H1 (cell line): ENCODE results near the gene DAPK2. TPM values are rescaled to one million over a fixed set of nuclear protein-coding genes. Genes with fewer than 3 reads are reported as not detected.

Source experiments
- BCL11A ChIP-seq, 2 experiments: IDR thresholded peaks; one replicate each; pipeline ENCODE4 v1.6.1; 2011; ENCODE audit warnings: low read depth in 2 of 2, low read length in 2 of 2, mild to moderate bottlenecking in 2 of 2
- EZH2 ChIP-seq: fragments of 200-600 bp; sonication (generic); IDR thresholded peaks from 2 replicates; pipeline ENCODE4 v1.7.1; 2012; ENCODE audit warnings: low read depth, mild to moderate bottlenecking, moderate library complexity, low read length, inconsistent platforms; ENCODE audit not compliant: severe bottlenecking
- HDAC6 ChIP-seq: IDR thresholded peaks from one replicate; pipeline ENCODE4 v1.7.1; 2012; ENCODE audit warnings: low read depth, mild to moderate bottlenecking, inconsistent platforms, low read length, moderate library complexity
- KDM1A ChIP-seq: fragments of 200-600, 300-600 bp; sonication (generic); IDR thresholded peaks from 2 replicates; pipeline ENCODE4 v1.7.1; 2016; ENCODE audit warnings: mild to moderate bottlenecking, low read length, borderline replicate concordance
- POLR2AphosphoS5 ChIP-seq: IDR thresholded peaks from 2 replicates; pipeline ENCODE4 v1.6.1; 2011; ENCODE audit warnings: low read depth, low read length
- POU5F1 ChIP-seq: IDR thresholded peaks from 2 replicates; pipeline ENCODE4 v1.6.1; 2011; ENCODE audit warnings: low read depth, mild to moderate bottlenecking, low read length, moderate library complexity
- RXRA ChIP-seq: IDR thresholded peaks from 2 replicates; pipeline ENCODE4 v1.6.1; 2011; ENCODE audit warnings: low read depth, mild to moderate bottlenecking, low read length, moderate library complexity; ENCODE audit not compliant: insufficient read depth
- SIN3A ChIP-seq, 2 experiments: IDR thresholded peaks in 1 of 2; conservative IDR thresholded peaks in 1 of 2; 2 replicates each; pipeline ENCODE4 v1.6.1; 2011 to 2012; ENCODE audit warnings: low read length in 2 of 2, improper control_type of control experiment in 1 of 2, low read depth in 1 of 2, mild to moderate bottlenecking in 1 of 2
- polyA plus RNA-seq, 7 experiments: library from polyadenylated mRNA; depleted of rRNA in 3 of 7; stranded (reverse) in 5 of 7; unstranded in 2 of 7; fragments of >200 nt in 5 of 7; fragments of 200-250 nt in 2 of 7; gene quantifications; 1 replicate in 5 of 7; 2 replicates in 1 of 7; 4 replicates in 1 of 7; pipeline versions ENCODE4 v1.2.1 to v1.2.3, GENCODE V29; 2011 to 2013; ENCODE audit warnings: missing spikeins in 2 of 7, mixed read lengths in 2 of 7
- total RNA-seq: library from RNA; stranded (reverse); fragmentation: NEBNext Ultra II Directional; extraction: Animal tissue kit (Norgen Biotek cat#: 25700); gene quantifications from 2 replicates; pipeline ENCODE4 v1.2.1, GENCODE V29; 2021

Gene DAPK2
- total and polyA plus RNA-seq, 2 of the 8 experiments (the other 6 are each of a cell fraction or from before 2014, with no cell fraction given), result 1.8 to 2.9 TPM

DNA sequence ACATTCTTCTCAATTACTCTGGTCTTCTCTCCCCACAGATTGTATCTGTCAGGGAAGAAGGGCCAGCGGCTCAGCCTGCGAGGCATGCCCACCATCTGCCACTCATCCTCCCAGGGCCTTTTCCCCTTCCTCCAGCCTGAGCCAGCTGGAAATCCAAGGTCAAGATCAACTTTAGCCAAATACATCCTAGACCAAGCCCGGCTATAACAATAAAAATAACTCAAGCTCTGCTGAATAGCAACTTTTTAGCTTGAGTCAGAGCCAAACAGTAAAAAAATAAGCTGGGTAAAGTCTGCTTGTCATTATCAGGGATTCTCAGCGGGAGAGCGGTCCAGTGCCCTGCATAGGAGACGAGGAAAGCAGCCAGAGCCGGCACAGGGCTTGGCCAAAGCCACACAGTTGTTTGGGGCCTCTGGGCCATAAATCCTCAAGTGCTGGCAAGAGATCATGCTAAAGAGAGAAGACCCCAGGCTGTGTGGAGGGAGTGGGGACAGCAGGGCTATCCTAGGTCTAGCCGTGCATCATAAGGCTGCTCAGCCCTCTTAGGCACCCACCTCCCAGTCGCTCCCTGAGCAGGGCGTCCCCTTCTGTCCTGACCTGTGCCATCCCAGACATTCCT lies 136.4 kb downstream of the DAPK2 start (continued):
- TF ChIP-seq POU5F1 (no peak), KDM1A (no peak), EZH2 (no peak), POLR2AphosphoS5 (no peak), BCL11A (IDR thresholded peaks at IDR 0.05; ENCODE audit: low read depth in 2 of 2, low read length in 2 of 2) (no peak), SIN3A (conservative IDR thresholded peaks at IDR 0.05 in 1 of 2, IDR thresholded peaks at IDR 0.05 in 1 of 2; ENCODE audit: low read depth in 1 of 2, low read length in 2 of 2) (no peak), RXRA (no peak), HDAC6 (no peak)
